ENCODE data around the gene MBP. TPM values are rescaled to one million over a fixed set of nuclear protein-coding genes. Genes with fewer than 3 reads are reported as not detected.

The MBP gene
- total RNA-seq, 2 experiments from 2014 or later = 13.5 to 28.9 TPM

GRCh38 chr18:77049938-77050337 lies 82.6 kb downstream of the MBP start:
- Histone ChIP-seq H3K36me3 (ENCODE audit: insufficient read depth, low read length) (no peaks in the 10 kb centered on the region), H3K4me3 (ENCODE audit: low read depth, low read length, poor library complexity, severe bottlenecking) (no peak overlapping the region), H3K79me2 (ENCODE audit: insufficient read depth, low read depth, low read length) (no peaks in the 10 kb centered on the region), H3K27ac (ENCODE audit: low read depth, low read length, poor library complexity, severe bottlenecking) (no peak overlapping the region), H2AFZ (ENCODE audit: low read length) (no peak overlapping the region), H3K9me2 (ENCODE audit: insufficient read depth, low read length) (no peaks in the 10 kb centered on the region), H3K9me3 (ENCODE audit: low read length) (no peaks in the 10 kb centered on the region), H4K20me1 (ENCODE audit: insufficient read depth, low read length) (no peaks in the 10 kb centered on the region), H3K4me1 (ENCODE audit: insufficient read depth, low read length, poor library complexity, severe bottlenecking) (peaks cover 82% of the 10 kb centered on the region), H3K4me2 (ENCODE audit: low read length) (no peak overlapping the region)
- ChIA-PET CTCF (ENCODE audit: unreplicated experiment) (no interaction called here), POLR2A (no interaction called here)
- no peak for TF ChIP-seq CTCF (conservative IDR thresholded peaks at IDR 0.05; ENCODE audit: low read length)
- TF ChIP-seq EZH2phosphoT487 (IDR thresholded peaks at IDR 0.05; ENCODE audit: borderline replicate concordance, low read depth, low read length) = no peak
- intact Hi-C loops (cut with micrococcal nuclease; ENCODE audit: unreplicated experiment) = no loop called here
- BruUV-seq (replicated peaks) = no TSS peak
- no peak for DNase-seq (ENCODE audit: low spot score)

GRCh38 chr18:77047803-77048419 lies 84.7 kb downstream of the MBP start:
- Histone ChIP-seq H3K4me2 (ENCODE audit: low read length) (peak overlapping the region; percentile 53), H3K79me2 (ENCODE audit: insufficient read depth, low read depth, low read length) (no peaks in the 10 kb centered on the region), H3K9me2 (ENCODE audit: insufficient read depth, low read length) (no peaks in the 10 kb centered on the region), H4K20me1 (ENCODE audit: insufficient read depth, low read length) (no peaks in the 10 kb centered on the region), H2AFZ (ENCODE audit: low read length) (no peak overlapping the region), H3K4me3 (ENCODE audit: low read depth, low read length, poor library complexity, severe bottlenecking) (no peak overlapping the region), H3K27ac (ENCODE audit: low read depth, low read length, poor library complexity, severe bottlenecking) (peak overlapping the region; percentile 16), H3K4me1 (ENCODE audit: insufficient read depth, low read length, poor library complexity, severe bottlenecking) (peaks cover 71% of the 10 kb centered on the region), H3K36me3 (ENCODE audit: insufficient read depth, low read length) (no peaks in the 10 kb centered on the region), H3K9me3 (ENCODE audit: low read length) (no peaks in the 10 kb centered on the region)
- no TSS peak for BruUV-seq (replicated peaks)
- TF ChIP-seq CTCF (conservative IDR thresholded peaks at IDR 0.05; ENCODE audit: low read length) = no peak
- TF ChIP-seq EZH2phosphoT487 (IDR thresholded peaks at IDR 0.05; ENCODE audit: borderline replicate concordance, low read depth, low read length) = no peak
- POLR2A ChIA-PET = no interaction called here
- DNase-seq (ENCODE audit: low spot score) = peak; percentile 26
- intact Hi-C loops (cut with micrococcal nuclease; ENCODE audit: unreplicated experiment) = no loop called here
- CTCF ChIA-PET (ENCODE audit: unreplicated experiment) = no interaction called here

- intact Hi-C loops (cut with micrococcal nuclease; ENCODE audit: unreplicated experiment) = no loop called here
- peak overlapping the region; percentile 69; the same call in 1 of the 2 replicates for H3K4me2 ChIP-seq (ENCODE audit: low read length)
- H3K4me3 ChIP-seq (ENCODE audit: low read depth, low read length, poor library complexity, severe bottlenecking) = no peak overlapping the region
- no TSS peak for BruUV-seq (replicated peaks)
- H3K79me2 ChIP-seq (ENCODE audit: insufficient read depth, low read depth, low read length) = no peaks in the 10 kb centered on the region
- no peak for DNase-seq (ENCODE audit: low spot score)
- peak overlapping the region; percentile 72 for H3K27ac ChIP-seq (ENCODE audit: low read depth, low read length, poor library complexity, severe bottlenecking)
- no peaks in the 10 kb centered on the region for H3K9me3 ChIP-seq (ENCODE audit: low read length)
- H4K20me1 ChIP-seq (ENCODE audit: insufficient read depth, low read length) = no peaks in the 10 kb centered on the region
- no peak overlapping the region for H2AFZ ChIP-seq (ENCODE audit: low read length)
- no peaks in the 10 kb centered on the region for H3K9me2 ChIP-seq (ENCODE audit: insufficient read depth, low read length)
- H3K36me3 ChIP-seq (ENCODE audit: insufficient read depth, low read length) = no peaks in the 10 kb centered on the region
- CTCF ChIA-PET (ENCODE audit: unreplicated experiment) = no interaction called here
- POLR2A ChIA-PET = interaction anchor here (1.0 kb wide), 1 partner anchor 17 kb away, joined by 6 read pairs; no protein-coding TSS in a partner anchor
- H3K4me1 ChIP-seq (ENCODE audit: insufficient read depth, low read length, poor library complexity, severe bottlenecking) = peaks cover 62% of the 10 kb centered on the region
- TF ChIP-seq EZH2phosphoT487 (IDR thresholded peaks at IDR 0.05; ENCODE audit: borderline replicate concordance, low read depth, low read length) = no peak
- TF ChIP-seq CTCF (conservative IDR thresholded peaks at IDR 0.05; ENCODE audit: low read length) = no peak
Measured at GRCh38 chr18:77046994-77047393, 85.6 kb downstream of the MBP start.

Data from OCI-LY7 (cell line).